ENCODE measurements around the gene MERTK.

Gene MERTK

DNA sequence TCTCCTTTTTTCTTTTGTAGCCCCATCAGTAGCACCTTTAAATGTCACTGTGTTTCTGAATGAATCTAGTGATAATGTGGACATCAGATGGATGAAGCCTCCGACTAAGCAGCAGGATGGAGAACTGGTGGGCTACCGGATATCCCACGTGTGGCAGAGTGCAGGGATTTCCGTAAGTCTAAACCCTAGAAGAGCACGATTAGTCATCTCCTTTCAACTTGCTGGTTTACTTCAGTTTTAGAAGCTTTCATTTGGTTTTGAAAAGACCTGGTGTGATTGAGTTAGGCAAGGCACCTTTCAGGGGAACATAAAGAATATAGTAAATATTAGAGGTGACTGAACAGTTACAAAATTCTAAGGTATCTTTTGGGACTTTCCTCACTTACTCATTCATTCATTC lies 84.4 kb downstream of the MERTK start:
- peak; percentile 15 for DNase-seq

GRCh38 chr2:111983478-111984212 lies 85.2 kb downstream of the MERTK start:
- DNase-seq = no peak

DNA sequence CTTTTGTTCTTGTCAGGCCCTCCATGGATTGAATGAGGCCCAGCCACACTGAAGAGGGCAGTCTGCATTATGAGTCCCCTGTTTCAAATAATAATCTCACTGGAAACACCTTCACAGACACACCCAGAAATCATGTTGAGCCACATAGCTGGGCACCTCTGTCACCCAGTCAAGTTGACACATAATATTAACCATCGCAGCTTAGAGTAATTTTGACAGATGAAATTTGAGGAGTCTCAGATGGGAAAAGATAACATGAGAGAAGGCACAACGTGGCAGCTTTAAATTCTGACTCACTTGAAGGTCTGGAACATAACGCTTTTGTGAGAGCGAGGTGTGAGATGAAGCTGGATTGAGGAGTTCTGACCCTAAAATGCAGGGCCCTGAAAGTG lies 85.8 kb downstream of the MERTK start:
- DNase-seq = no peak

DNA sequence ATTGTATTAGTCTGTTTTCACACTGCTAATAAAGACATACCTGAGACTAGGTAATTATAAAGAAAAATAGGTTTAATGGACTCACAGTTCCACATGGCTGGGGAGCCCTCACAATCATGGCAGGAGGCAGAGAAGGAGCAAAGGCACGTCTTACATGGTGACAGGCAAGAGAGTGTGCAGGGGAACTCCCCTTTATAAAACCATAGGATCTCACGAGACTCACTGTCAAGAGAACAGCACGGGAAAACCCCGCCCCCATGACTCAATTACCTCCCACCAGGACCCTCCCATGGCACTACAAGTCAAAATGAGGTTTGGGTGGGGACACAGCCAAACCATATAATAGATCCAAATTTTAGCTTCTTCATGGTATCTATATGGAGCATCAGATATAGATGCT lies 87.1 kb downstream of the MERTK start:
- no peak for DNase-seq

GRCh38 chr2:111986116-111986900 lies 87.9 kb downstream of the MERTK start:
- no peak for DNase-seq

GRCh38 chr2:111990375-111990774 lies 92.0 kb downstream of the MERTK start:
- no peak for DNase-seq

- no peak for DNase-seq
These were observed 92.4 kb downstream of the MERTK start for GRCh38 chr2:111990856-111991255.

GRCh38 chr2:111994042-111994441 lies 95.6 kb downstream of the MERTK start:
- DNase-seq = no peak

GRCh38 chr2:111995148-111995547 lies 96.7 kb downstream of the MERTK start:
- no peak for DNase-seq

DNA sequence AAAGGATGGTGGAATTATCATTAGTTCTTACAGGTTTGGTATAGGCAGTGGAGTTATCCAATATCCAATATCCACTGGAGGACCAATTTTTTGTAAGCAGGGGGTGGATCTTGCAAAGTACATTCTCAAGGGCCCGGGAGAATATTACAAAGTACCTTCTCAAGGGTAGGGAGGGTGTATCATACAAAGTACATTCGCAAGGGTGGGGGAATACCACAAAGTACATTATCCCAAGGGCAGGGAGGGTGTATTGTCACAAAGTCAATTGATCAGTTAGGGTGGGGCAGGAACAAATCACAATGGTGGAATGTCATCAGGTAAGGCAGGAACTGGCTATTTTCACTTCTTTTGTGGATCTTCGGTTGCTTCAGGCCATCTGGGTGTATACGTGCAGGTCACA lies 101.4 kb downstream of the MERTK start:
- DNase-seq = no peak

DNA sequence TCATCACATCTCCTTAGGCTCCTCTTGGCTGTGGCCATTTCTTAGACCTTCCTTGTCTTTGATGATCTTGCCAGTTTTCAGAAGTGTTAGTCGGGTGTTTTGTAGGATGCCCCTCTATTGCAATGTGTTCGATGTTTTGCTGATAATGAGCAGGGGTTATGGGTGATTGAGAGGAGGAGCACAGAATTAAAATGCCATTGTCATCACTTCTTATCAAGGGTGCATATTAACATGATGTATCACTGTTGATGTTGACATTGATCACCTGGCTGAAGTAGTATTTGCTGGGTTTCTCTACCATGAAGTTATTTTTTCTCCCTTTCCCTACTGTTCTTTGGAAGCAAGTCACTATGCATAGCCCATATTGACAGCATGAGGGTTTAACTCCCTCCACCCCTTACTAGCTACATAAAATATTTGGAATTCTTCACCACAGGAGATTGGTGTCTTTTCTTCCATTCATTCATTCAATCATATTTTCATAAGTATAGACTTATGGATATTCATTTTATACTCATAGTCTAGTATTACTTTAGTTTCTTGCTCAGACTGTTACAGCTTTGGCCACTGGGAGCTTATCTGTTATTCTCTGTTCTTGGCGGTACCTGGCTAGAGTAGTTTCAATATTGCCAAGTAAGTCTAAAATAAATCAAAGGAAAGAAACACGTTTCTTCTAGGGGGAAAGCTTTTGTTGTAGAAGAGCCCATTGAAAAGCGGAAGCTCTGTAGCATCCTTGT lies 102.2 kb downstream of the MERTK start:
- DNase-seq = no peak

DNA sequence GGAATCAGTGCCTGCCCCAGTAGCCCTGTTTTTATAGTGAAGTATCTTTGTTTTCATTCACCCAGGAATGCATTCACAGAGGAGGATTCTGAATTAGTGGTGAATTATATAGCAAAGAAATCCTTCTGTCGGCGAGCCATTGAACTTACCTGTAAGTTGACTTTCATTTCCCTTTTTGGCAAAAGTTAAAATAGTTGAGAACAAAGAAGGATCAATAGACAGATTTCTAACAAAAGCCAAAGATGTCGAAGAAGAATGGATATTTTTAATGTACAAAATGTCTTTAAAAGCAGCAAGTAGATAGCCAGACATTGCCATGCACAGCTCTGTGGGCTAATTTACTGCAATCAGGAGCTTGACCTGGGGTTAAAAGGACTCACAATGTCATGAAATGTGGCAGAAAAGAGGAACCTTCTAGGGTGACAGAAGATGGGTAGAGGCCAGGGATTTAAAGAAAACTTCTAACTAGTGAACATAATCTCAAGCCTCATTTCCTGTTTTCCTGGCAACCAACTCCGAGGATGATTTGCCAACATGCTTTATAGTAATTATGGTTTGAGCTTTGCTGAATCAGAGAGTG lies 102.8 kb downstream of the MERTK start:
- DNase-seq = no peak

- DNase-seq = no peak
These were observed 103.5 kb downstream of the MERTK start for GRCh38 chr2:112001942-112002341.

GRCh38 chr2:112003576-112004252 lies 105.3 kb downstream of the MERTK start:
- DNase-seq = no peak

DNA sequence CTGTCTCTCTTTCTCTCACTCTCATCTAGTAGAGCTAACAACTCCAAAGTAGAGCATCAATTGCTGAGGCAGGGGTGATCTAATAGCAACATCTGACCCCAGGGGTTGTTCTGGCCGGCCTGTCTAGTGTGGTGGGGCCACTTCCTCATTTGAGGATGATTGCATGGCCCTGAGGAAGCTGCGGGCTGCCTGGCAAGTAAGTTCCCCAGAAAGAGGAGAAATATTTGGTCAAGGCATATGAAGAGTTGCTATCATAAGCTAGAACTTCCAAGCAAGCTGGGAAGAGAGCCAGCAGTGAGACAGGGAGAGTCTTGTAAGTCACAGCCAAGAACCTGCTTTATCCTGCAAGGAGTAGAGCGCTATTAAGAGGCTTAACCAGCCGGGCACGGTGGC lies 105.8 kb downstream of the MERTK start:
- DNase-seq = no peak

- no peak for DNase-seq
These were observed 107.1 kb downstream of the MERTK start for GRCh38 chr2:112005406-112006075.

DNA sequence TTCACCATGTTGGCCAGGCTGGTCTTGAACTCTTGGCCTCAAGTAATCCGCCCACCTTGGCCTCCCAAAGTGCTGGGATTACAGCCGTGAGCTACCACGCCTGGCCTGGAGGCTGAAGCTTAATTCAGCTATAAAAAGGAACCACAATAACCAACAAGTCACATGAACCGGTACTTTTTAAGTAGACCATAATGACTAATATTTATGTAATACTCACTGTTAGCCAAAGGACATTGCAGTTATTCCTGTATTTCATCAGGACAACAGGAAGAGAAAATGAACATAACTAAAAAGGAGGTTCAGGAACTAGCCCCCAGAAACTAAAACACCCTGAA lies 107.6 kb downstream of the MERTK start:
- DNase-seq = no peak

DNA sequence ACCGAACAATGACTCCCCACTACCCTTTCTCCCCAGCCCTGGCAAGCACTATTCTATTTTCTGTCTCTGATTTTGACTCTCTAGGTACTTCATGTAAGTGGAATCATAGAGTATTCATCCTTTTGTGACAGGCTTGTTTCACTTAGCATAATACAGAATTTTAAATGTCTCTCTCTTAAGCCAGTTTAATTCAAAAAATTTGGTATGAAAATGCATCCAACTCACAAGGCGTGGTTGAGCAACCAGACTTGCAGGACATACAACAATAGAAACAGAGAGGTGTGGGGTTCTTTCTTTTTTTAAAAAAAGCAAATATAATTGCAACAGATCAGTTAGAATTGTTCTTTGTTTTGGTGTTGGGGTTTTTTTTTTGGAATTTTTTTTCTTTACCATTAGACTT lies 109.1 kb downstream of the MERTK start:
- DNase-seq = no peak

DNA sequence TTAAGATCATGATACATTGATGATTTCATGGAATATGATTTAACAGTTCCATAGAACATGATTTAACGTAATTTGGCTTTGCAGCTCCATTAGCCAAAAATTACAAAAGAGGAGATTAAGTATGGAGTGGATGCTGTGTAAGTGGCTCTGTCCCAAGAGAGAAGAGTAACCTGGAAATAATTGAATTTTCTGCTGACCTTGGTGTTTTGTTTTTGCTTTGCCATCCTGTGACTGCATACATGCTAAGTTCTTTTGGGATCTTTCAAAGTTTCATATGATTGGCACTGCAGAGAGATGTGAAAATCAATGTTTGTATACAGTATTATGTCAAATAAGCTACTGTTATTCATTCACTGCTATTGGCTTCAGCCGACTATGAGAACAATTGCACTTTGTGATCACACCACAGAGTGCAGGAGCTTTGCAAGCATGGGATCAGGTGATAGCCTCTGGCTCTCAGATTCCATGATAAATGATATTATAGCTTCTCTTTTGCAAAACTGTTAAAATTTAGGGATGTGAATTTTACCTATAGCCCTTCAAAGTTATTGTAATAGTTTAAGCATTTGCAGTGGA lies 110.6 kb downstream of the MERTK start:
- no peak for DNase-seq

GRCh38 chr2:112010751-112011150 lies 112.3 kb downstream of the MERTK start:
- DNase-seq = no peak

GRCh38 chr2:112012556-112012955 lies 114.1 kb downstream of the MERTK start:
- no peak for DNase-seq

- no peak for DNase-seq
These were observed 120.4 kb downstream of the MERTK start for GRCh38 chr2:112018846-112019245.

Data from activated CD4-positive, alpha-beta T cell treated with anti-CD3 and anti-CD28 coated beads for 48 hours (primary cell).